HG03558 (cell line): Measurements from ENCODE around the gene CRY2.

Experiments used
- ATAC-seq: cut with Tn5 transposase; IDR thresholded peaks from one replicate; pipeline ENCODE4 v1.9.1; 2021; ENCODE audit warnings: moderate number of reproducible peaks; ENCODE audit not compliant: unreplicated experiment; ENCODE audit errors: extremely low read depth

The CRY2 gene

GRCh38 chr11:45872651-45873356 is 25.5 kb downstream of the CRY2 start:
- ATAC-seq = no peak

GRCh38 chr11:45876401-45876800 is 29.1 kb downstream of the CRY2 start:
- ATAC-seq = no peak

GRCh38 chr11:45877221-45877620 is 29.9 kb downstream of the CRY2 start:
- no peak for ATAC-seq

- ATAC-seq = no peak
Observed at GRCh38 chr11:45877845-45878244, 30.6 kb downstream of the CRY2 start.

- no peak for ATAC-seq
Observed at GRCh38 chr11:45879803-45880686, 32.8 kb downstream of the CRY2 start.

- ATAC-seq = no peak
Observed at GRCh38 chr11:45880772-45881570, 33.7 kb downstream of the CRY2 start.

- no peak for ATAC-seq
Observed at GRCh38 chr11:45881708-45882368, 34.6 kb downstream of the CRY2 start.

GRCh38 chr11:45884596-45885185 is 37.4 kb downstream of the CRY2 start:
- no peak for ATAC-seq

- ATAC-seq = no peak
Observed at GRCh38 chr11:45885274-45885920, 38.1 kb downstream of the CRY2 start, which contains the start of gene MAPK8IP1. MAPK8IP1 (plus strand) TSS chr11:45885651; CDS start chr11:45885821, 170 bp downstream.

- ATAC-seq = no peak
Observed at GRCh38 chr11:45885921-45886721, 38.8 kb downstream of the CRY2 start.

GRCh38 chr11:45886816-45887520 is 39.7 kb downstream of the CRY2 start:
- ATAC-seq = no peak

GRCh38 chr11:45887587-45887986 is 40.3 kb downstream of the CRY2 start:
- no peak for ATAC-seq

- ATAC-seq = no peak
Observed at GRCh38 chr11:45889555-45889954, 42.3 kb downstream of the CRY2 start.

GRCh38 chr11:45889966-45890365 is 42.7 kb downstream of the CRY2 start:
- ATAC-seq = no peak

- no peak for ATAC-seq
Observed at GRCh38 chr11:45890886-45891550, 43.7 kb downstream of the CRY2 start.

GRCh38 chr11:45892856-45893255 is 45.6 kb downstream of the CRY2 start:
- ATAC-seq = no peak

- ATAC-seq = no peak
Observed at GRCh38 chr11:45894555-45895247, 47.4 kb downstream of the CRY2 start.
